ENCODE data around the gene CSGALNACT2.
A peak's percentile ranks its signal among the peaks of the same experiment; 100 is the strongest.

The CSGALNACT2 gene

GRCh38 chr10:43203448-43204041 is 65.3 kb downstream of the CSGALNACT2 start:
- ATAC-seq (no peak), DNase-seq (peak; percentile 43)

GRCh38 chr10:43204042-43204942 is 66.0 kb downstream of the CSGALNACT2 start:
- ATAC-seq (peak; percentile 4), DNase-seq (no peak)

- DNase-seq (peak; percentile 72), ATAC-seq (peak; percentile 62)
These were observed 66.9 kb downstream of the CSGALNACT2 start for GRCh38 chr10:43204943-43205671.

- ATAC-seq: no peak
- no peak for DNase-seq
These were observed 67.6 kb downstream of the CSGALNACT2 start for GRCh38 chr10:43205681-43206390.

GRCh38 chr10:43206391-43207235 is 68.4 kb downstream of the CSGALNACT2 start:
- DNase-seq (no peak), ATAC-seq (no peak)

GRCh38 chr10:43208147-43209073 is 70.2 kb downstream of the CSGALNACT2 start:
- ATAC-seq: no peak
- no peak for DNase-seq

GRCh38 chr10:43209074-43209455 is 70.8 kb downstream of the CSGALNACT2 start:
- DNase-seq (peak; percentile 1), ATAC-seq (no peak)

GRCh38 chr10:43209651-43210141 is 71.5 kb downstream of the CSGALNACT2 start:
- no peak for ATAC-seq
- peak; percentile 2 for DNase-seq

- no peak for DNase-seq
- no peak for ATAC-seq
These were observed 72.3 kb downstream of the CSGALNACT2 start for GRCh38 chr10:43210556-43210955.

GRCh38 chr10:43211030-43211429 is 72.8 kb downstream of the CSGALNACT2 start:
- peak; percentile 34 for ATAC-seq
- peak; percentile 32 for DNase-seq

- ATAC-seq (no peak), DNase-seq (no peak)
These were observed 73.3 kb downstream of the CSGALNACT2 start for GRCh38 chr10:43211431-43212042.

GRCh38 chr10:43212043-43212721 is 73.9 kb downstream of the CSGALNACT2 start:
- ATAC-seq (no peak), DNase-seq (no peak)

GRCh38 chr10:43214071-43214955 is 76.1 kb downstream of the CSGALNACT2 start:
- no peak for DNase-seq

GRCh38 chr10:43214956-43215561 is 76.8 kb downstream of the CSGALNACT2 start:
- no peak for DNase-seq
- no peak for ATAC-seq

More at GRCh38 chr10:43214071-43214955, 76.1 kb downstream of the CSGALNACT2 start:
- no peak for ATAC-seq

GRCh38 chr10:43215758-43216455 is 77.7 kb downstream of the CSGALNACT2 start:
- ATAC-seq: no peak
- no peak for DNase-seq

GRCh38 chr10:43216931-43217562 is 78.8 kb downstream of the CSGALNACT2 start:
- DNase-seq: no peak
- no peak for ATAC-seq
